Left lung (tissue), 10 donors: Measurements from ENCODE around the gene CTNNA1. TPM values are rescaled to one million over a fixed set of nuclear protein-coding genes. Genes with fewer than 3 reads are reported as not detected.

Source experiments
- ATAC-seq: fragments of 200-7000 bp; cut with Tn5 transposase; one replicate; pipeline ENCODE4 v1.9.1; 2020; ENCODE audit warnings: moderate library complexity
- DNase-seq, 4 donors: peaks; one replicate each; pipeline ENCODE4 v3.0.0-alpha.2; 2013 to 2020
- H3K27ac ChIP-seq, 2 donors: fragments of 200-600 bp; sonication (generic) in 1 of 2; one replicate each; pipeline versions ENCODE4 v1.5.0 to v1.8.0; 2020 to 2021
- H3K27me3 ChIP-seq, 2 donors: fragments of 200-600 bp; sonication (generic) in 1 of 2; one replicate each; pipeline versions ENCODE4 v1.5.0 to v1.8.0; 2020 to 2021
- H3K36me3 ChIP-seq, 2 donors: fragments of 200-600 bp; sonication (generic) in 1 of 2; one replicate each; pipeline versions ENCODE4 v1.5.0 to v1.8.0; 2020 to 2021
- H3K4me1 ChIP-seq, 2 donors: fragments of 200-600 bp; one replicate each; pipeline ENCODE4 v1.8.0; 2021
- H3K4me3 ChIP-seq, 2 donors: fragments of 200-600 bp; sonication (generic) in 1 of 2; one replicate each; pipeline versions ENCODE4 v1.5.0 to v1.8.0; 2020 to 2021; ENCODE audit warnings: mild to moderate bottlenecking in 1 of 2
- H3K9me3 ChIP-seq, 2 donors: fragments of 200-600 bp; sonication (generic) in 1 of 2; one replicate each; pipeline versions ENCODE4 v1.5.0 to v1.8.0; 2020 to 2021
- intact Hi-C, 2 donors: fragments of 100-400 bp; cut with DNase I; formaldehyde crosslinking; loops; one replicate each; pipeline versions ENCODE4 v1.11.2 to v1.14.2; 2022
- polyA plus RNA-seq, 6 donors: library from polyadenylated mRNA; unstranded; fragments of 120-200 nt; gene quantifications; one replicate each; pipeline ENCODE4 v1.2.1, GENCODE V29; 2013; ENCODE audit not compliant: insufficient read length in 6 of 6
- total RNA-seq, 2 donors: library from RNA; stranded (reverse); fragmentation: NEBNext Ultra II Directional; extraction: Animal tissue kit (Norgen Biotek cat#: 25700); gene quantifications; one replicate each; pipeline ENCODE4 v1.2.1, GENCODE V29; 2021
- TF ChIP-seq, protein P1 (sequence below), 2 donors: fragments of 200-600 bp; sonication (generic) in 1 of 2; IDR thresholded peaks; one replicate each; pipeline versions ENCODE4 v1.5.0 to v1.8.0; 2021; ENCODE audit warnings: antibody characterized with exemption in 2 of 2
- donor health status: DM: no; HTN: yes; CAD: no.
- donor health status: DM: no; HTN: no; CAD: no.

Gene CTNNA1
- total and polyA plus RNA-seq, 8 donors, result 309 to 443 (median 366) TPM

GRCh38 chr5:138890644-138891043 is 137.4 kb downstream of the CTNNA1 start:
- Histone ChIP-seq H3K36me3 (peaks cover 0 to 64% of the 10 kb centered on the region in 2 donors), H3K9me3 (peaks cover 0 to 15% of the 10 kb centered on the region in 2 donors), H3K4me3 (no peak overlapping the region), H3K27me3 (no peaks in the 10 kb centered on the region), H3K27ac (no peak overlapping the region), H3K4me1 (no peaks in the 10 kb centered on the region)
- TF ChIP-seq, protein P1, sequence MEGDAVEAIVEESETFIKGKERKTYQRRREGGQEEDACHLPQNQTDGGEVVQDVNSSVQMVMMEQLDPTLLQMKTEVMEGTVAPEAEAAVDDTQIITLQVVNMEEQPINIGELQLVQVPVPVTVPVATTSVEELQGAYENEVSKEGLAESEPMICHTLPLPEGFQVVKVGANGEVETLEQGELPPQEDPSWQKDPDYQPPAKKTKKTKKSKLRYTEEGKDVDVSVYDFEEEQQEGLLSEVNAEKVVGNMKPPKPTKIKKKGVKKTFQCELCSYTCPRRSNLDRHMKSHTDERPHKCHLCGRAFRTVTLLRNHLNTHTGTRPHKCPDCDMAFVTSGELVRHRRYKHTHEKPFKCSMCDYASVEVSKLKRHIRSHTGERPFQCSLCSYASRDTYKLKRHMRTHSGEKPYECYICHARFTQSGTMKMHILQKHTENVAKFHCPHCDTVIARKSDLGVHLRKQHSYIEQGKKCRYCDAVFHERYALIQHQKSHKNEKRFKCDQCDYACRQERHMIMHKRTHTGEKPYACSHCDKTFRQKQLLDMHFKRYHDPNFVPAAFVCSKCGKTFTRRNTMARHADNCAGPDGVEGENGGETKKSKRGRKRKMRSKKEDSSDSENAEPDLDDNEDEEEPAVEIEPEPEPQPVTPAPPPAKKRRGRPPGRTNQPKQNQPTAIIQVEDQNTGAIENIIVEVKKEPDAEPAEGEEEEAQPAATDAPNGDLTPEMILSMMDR (IDR thresholded peaks at IDR 0.05), result no peak
- ATAC-seq, result no peak
- intact Hi-C loops, result no loop called here
- DNase-seq, result no peak

- Histone ChIP-seq H3K4me1 (peaks cover 0 to 15% of the 10 kb centered on the region in 2 donors), H3K9me3 (no peaks in the 10 kb centered on the region), H3K27me3 (no peaks in the 10 kb centered on the region), H3K36me3 (peaks cover 0 to 29% of the 10 kb centered on the region in 2 donors), H3K27ac (no peak overlapping the region), H3K4me3 (no peak overlapping the region)
- ATAC-seq (no peak), DNase-seq (no peak)
- intact Hi-C loops, result no loop called here
- TF ChIP-seq, protein P1 (IDR thresholded peaks at IDR 0.05), result no peak
Observed at GRCh38 chr5:138895918-138896317, 142.7 kb downstream of the CTNNA1 start.

GRCh38 chr5:138898299-138898698 is 145.1 kb downstream of the CTNNA1 start:
- DNase-seq, result no peak
- no peak overlapping the region for H3K27ac ChIP-seq
- no peak for ATAC-seq
- peaks cover 0 to 29% of the 10 kb centered on the region in 2 donors for H3K36me3 ChIP-seq
- peaks cover 0 to 24% of the 10 kb centered on the region in 2 donors for H3K4me1 ChIP-seq
- no peaks in the 10 kb centered on the region for H3K27me3 ChIP-seq
- TF ChIP-seq, protein P1 (IDR thresholded peaks at IDR 0.05), result no peak
- H3K9me3 ChIP-seq, result no peaks in the 10 kb centered on the region
- intact Hi-C loops, result no loop called here
- no peak overlapping the region for H3K4me3 ChIP-seq

GRCh38 chr5:138898742-138899141 is 145.5 kb downstream of the CTNNA1 start:
- Histone ChIP-seq H3K9me3 (no peaks in the 10 kb centered on the region), H3K4me3 (no peak overlapping the region), H3K4me1 (peaks cover 0 to 24% of the 10 kb centered on the region in 2 donors), H3K27me3 (no peaks in the 10 kb centered on the region), H3K36me3 (peaks cover 0 to 30% of the 10 kb centered on the region in 2 donors), H3K27ac (no peak overlapping the region)
- TF ChIP-seq, protein P1 (IDR thresholded peaks at IDR 0.05), result no peak
- ATAC-seq, result no peak
- DNase-seq, result no peak
- intact Hi-C loops, result no loop called here

- Histone ChIP-seq H3K27ac (peak overlapping the region in 1 of 2 donors; percentile 45), H3K4me1 (peaks cover 0 to 24% of the 10 kb centered on the region in 2 donors), H3K36me3 (peaks cover 0 to 42% of the 10 kb centered on the region in 2 donors), H3K27me3 (no peaks in the 10 kb centered on the region), H3K4me3 (no peak overlapping the region), H3K9me3 (no peaks in the 10 kb centered on the region)
- TF ChIP-seq, protein P1 (IDR thresholded peaks at IDR 0.05), result no peak
- DNase-seq, result no peak
- ATAC-seq, result no peak
- intact Hi-C loops, result no loop called here
Observed at GRCh38 chr5:138900281-138900965, 147.2 kb downstream of the CTNNA1 start.
